GM19023 (cell line): Measurements from ENCODE around the gene LSP1.
A peak's percentile ranks its signal among the peaks of the same experiment; 100 is the strongest.

Experiments used
- ATAC-seq: cut with Tn5 transposase; IDR thresholded peaks from one replicate; pipeline ENCODE4 v1.9.1; 2021; ENCODE audit warnings: mild to moderate bottlenecking, moderate library complexity; ENCODE audit not compliant: unreplicated experiment

LSP1 gene

DNA sequence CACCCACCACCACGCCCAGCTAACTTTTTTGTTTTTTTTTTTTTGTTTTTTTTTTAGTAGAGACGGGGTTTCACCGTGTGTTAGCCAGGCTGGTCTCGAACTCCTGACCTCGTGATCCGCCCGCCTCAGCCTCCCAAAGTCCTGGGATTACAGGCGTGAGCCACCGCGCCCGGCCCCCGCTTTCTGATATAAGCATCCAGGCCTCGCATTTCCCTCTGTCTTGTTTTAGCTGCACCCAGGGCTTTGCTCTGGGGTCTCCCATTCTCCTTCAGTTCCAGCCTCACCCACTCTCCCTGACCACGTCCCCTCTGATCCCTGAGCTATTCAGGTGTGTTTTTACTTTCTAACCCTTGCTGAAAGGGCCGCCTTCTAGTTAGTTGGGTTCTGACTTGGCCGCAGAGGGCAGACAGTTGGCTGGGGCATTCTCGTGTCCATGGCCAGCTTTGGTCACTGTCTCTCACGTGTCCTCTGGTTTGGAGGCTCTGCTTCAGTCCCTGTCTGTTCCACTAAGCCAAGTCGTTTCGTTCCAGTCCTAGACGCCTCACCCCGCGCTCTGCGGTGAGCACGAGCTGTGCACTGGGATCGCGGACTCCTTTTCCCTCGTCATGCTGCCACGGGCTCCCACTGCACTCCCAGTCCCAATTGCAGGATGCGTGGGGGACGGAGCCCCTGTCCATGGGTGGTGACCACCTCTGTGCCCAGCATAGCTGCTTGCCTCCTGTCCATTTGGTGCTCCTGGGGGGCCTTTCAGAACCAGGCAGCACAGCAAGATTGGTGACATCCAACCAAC is 60.6 kb downstream of the LSP1 start:
- ATAC-seq = no peak

DNA sequence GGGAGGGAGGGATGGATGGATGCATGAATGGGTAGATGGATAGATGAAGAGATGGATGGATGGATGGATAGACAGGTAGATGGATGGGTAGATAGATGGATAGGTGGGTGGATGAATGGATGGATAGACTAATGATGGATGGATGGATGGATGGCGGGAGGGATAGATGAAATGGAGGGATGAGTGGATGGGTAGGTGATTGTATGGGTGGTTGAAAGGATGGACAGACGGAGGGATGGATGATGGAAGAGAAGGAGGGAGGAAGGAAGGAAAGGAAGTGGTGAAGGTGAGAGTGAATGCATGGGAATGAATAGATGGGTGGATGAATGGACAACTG is 62.9 kb downstream of the LSP1 start:
- no peak for ATAC-seq

- ATAC-seq = peak; percentile 58
These were observed 63.5 kb downstream of the LSP1 start for GRCh38 chr11:1916132-1916985.

- no peak for ATAC-seq
These were observed 64.2 kb downstream of the LSP1 start for GRCh38 chr11:1916986-1917522.

DNA sequence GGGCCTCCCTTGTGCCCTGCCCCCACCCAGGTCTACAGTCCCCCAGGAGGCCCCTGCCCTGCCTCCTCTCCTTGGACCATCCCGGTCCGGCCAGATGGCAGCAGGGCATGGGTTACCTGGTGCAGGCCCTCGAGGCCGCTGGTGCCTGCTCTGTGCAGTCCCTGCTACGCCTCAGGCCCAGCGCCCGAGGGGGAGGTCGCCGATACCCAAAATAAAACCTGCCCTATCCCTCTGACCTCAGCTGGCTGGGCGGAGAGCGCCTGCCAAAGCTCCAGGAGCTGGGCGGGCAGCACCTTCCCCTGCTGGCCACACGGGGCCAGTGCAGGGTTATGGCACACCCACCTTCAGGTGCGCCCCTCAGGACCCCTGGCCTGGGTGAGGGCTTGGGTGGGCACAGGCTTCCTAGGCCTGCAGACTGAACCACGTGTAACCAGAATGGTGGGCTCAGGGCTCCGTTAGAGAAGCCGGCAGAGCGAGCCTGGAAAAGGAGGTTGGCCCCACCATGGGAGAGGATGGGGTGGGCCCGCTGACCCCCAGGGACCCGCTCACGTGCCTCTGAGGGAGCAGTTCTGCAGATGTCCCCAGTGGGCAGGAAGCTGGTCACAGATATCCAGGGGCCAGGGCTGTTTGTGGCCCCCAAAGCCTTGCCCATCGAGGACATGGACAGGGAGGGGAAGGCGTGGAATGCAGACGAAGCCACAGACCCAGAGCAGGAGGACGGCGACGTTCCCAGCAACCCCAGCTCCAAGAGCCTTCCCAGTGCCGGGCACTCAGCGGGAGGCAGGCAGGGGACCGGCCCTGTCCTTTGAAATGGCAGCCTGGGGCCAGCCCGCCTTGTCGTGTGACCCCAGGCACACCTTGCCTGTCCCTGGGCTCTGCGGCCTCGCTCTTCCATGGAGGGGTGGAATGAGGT is 64.9 kb downstream of the LSP1 start:
- ATAC-seq = no peak

DNA sequence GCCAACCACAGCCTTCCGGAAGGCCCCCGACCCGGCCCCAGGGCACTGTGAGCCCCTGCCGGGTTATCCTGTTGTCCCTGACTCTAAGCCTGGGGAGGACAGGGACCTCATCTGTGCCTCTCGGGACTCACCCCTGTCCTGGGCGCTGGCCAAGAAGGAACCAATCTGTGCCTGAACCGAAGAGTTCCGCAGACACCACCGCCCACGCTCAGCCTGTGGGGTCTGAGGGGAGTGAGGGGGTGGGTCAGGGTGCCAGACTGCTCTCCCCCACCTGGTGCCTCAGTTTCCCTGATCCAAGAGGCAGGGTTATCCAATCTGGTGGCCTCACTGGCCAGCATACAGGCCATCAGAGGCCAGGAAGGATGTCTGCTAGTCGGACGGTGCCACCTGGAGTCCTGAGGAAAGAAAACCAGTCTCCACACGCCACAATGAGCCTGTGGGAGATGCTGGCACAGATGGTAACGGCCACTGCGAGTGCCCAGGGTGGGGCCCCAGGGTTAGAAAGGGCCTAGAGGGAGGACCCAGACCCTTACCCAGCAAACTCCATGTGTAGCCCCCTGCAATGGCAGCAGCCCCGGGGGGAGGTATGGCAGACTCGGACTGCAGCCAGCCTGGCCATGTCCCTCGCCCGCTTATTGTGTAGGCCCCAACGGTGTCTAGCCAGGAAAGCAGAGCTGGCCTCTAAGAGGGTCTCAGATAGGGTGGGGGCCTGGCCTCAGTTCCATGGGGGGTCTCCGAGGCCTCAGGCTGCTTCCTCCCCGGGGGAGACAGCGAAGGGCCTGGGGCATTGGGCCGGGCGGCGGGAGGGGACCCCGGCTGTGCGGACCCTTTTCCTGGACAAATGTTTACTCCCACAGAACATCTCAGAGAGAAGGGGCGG is 65.8 kb downstream of the LSP1 start:
- no peak for ATAC-seq

- no peak for ATAC-seq
These were observed 66.7 kb downstream of the LSP1 start, which contains the start of gene TNNT3 for GRCh38 chr11:1919391-1920127. Gene TNNT3, plus strand, starts transcription at chr11:1919703. Its CDS starts 3,172 bp downstream, at chr11:1922875.

DNA sequence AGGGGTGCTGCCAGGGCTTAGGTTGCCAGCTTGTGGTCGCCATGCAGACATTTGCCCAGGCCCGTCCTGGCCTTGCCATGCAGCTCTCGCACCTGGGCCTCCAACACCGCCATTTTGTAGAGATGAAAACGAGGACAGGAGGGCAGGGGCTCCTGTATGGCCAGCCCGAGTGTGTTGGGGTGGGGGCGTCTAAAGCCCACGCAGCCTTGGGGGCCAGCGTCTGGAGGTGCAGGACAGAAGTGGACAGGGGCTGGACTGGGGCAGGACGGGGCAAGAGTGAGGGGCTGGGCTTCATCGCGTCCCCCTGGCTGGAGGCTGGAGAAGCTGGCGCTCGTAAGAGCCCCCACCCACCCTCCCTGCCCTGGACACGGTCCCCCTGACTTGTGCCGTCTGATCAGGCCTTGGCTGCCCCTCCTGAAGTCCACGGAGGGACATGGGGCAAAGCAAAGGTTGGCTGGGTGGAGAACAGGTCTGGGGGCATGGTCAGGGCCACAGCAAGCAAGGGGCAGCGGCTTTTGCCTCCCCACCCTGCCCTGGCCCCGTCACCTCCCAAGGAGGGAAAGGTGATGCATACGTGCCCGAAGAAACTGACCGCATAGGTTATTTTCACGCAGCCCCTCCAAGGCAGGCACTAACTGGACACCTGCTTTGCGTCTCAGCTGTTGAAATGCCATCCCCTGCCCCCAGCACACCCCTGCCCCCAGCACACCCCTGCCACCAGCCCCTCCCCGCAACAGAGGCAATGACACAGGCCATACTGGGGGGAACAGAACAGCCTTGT is 67.4 kb downstream of the LSP1 start:
- ATAC-seq = no peak

- ATAC-seq = no peak
These were observed 68.2 kb downstream of the LSP1 start for GRCh38 chr11:1920909-1921573.

DNA sequence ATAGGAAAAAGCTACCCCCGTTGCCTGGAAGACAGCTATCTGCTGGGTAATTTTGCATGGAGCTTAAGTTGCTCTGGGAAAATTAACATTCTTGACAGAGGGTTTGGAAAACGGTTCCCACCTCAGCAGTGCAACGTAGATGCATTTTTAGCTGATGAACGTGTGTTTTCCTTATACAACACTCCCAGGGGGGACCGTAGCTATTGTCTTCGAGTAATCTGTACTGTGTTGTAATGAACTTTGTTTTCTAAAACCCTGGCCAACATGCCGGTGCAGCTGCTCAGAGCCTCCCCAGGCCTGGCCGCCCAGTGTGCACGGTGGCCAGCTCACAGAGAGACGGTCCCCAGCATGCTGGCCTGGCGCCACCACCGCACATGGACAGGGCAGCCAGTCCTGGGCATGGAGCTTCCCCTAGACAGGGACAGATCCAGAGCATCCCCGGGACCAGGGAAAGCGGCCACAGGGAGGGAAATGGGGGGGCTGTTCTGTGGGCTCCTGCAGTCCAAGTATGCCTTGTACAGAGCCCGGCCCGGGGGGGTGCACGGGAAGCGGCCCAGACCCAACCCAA is 68.8 kb downstream of the LSP1 start:
- ATAC-seq = no peak

DNA sequence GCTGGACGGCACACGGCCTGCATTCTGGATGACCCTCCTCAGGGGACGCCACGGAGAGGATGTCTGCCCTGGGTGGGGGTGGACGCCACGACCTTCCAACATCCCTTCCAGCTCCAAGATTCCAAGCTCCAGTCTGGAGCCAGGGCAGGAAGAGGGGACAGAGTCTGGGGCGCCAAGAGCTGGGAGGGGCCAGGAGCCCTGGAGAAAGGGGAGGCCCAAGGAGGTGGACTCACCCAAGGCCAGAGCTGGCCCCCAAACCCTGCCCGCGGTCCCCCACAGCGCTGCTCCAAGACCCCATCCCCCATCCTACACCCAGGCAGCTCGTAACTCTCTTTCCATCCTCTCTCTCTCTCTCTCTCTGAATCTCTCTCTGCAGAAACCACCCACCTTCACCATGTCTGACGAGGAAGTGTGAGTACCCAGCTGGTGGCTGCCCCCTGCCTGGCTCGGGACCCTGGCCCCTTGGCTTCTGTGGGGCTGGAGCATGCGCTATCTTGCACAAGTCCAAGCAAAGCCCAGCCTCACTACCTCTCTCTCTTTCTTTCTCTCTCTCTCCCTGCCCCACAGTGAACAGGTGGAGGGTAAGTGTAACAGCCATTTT is 69.7 kb downstream of the LSP1 start:
- ATAC-seq = no peak

DNA sequence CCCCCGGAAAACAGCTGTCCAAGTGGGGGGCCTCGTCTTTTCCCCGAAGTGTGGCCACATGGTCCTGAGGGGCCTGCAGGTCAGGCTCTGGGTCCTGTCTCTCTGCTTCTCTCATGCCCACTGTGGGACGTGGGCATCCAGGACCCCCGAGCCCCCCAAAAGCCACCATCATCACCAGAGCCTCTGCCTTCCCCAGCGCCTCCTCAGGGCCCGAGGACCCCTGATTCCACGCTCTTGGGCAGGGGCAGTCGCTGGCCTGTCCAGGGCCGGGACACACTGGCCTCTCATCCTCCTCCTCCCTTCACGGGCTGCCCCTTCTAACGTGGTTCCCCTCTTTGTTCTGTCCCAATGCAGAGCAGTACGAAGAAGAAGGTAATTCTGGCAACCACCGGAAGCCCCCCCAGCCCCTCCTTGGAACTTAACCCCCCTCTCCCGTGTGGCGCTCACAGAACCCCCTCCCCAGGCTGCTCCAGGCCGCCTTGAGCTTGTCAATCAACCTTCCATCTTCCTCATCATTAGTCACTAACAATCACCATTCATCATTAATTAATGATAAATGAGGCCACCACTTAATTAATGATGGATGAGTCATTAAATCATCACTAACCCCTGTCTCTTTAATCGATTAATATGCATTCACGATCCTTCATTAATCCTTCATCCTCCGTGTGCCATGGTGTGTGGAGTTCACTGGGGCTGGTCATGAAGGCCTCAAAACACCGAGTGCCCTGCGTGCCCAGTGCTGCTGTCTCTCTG is 70.5 kb downstream of the LSP1 start:
- ATAC-seq = no peak

DNA sequence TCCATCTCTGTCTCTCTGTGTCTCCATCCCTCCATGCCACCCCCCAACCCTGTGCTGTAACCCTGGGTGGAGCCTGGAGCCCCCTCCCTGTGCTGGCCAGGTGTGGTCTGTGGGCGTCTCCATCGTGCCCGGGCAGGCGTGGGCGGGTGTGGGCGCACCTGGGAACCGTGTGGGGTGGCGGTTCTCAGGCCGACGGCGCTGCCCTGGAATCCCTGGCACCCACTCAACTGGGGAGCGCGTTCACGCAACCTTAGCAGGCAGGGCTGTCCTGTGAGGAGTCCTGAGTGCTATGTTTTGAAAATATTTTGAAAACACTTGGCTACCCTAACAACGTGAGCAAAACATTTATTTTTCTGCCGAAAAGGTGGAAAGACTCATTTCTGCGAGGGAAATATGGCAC is 71.3 kb downstream of the LSP1 start:
- no peak for ATAC-seq

DNA sequence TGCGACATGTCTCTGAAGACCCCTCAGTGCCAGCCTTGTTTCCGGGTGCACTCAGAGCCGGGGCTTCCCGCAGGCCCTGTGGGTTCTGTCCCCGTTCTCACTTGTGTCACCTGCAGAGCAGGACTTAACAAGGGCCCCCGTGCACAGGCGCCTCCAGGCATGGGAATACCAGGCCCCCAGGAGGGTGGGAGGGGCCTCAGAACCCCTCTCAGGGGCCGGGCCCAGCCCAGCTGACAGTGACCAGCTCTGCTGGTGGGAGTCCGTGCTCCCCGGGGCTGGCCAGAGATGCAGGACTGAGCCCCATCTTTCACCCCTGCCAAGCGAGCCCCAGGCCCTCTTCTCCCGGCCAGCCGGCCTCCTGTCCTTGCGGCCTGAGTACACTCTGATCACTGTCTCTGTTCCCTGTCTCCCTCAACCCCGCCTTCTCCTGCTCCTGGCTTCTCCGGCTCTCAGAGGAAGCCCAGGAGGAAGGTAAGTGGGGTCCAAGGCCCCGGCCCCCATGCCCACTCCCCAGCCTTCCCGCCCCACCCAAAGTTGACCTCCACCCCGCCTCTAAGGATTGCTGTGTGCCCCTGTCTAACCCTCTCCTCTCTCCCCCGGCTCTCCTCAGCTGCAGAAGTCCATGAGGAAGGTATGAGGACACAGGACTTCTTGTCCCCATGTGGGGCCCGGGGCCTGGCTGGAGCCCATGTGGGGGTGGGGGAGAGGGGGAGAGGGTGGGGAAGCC is 71.9 kb downstream of the LSP1 start:
- no peak for ATAC-seq

DNA sequence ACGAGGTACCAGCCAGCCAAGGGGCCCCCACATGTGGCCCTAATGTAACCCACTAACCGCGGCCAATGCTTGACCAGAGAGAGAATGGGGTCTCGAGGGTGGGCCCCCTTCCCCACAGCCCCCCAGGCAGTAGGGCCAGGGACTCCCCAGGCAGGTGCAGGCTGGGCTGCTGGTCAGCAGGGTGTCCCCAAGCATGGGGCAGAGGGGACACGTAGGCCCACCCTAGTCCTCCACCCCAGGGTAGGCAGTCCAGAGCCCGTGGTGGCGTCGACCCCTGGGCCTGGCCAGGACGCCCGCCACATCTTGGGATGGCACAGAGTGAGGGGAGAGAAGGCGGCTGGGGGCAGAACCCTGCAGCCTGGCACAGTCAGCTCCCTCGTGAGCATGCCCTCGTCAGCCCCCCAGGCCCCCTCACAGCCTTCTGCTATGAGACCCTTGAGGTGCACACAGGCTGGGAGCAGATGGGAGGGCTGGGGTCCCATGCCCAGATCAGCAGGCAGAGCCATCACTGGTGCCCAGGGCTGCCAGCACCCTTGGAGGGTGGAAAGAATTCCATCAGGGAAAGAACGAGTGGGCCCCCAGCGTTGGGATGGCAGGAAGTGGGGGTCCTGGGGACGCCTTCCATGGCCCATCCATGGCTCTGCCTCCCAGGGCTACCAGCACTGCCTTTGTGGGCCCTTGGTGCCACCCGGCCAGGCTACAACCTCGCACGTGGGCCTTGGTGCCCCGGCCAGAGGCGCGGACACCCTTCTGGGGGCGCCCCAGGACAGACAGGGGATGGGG is 72.7 kb downstream of the LSP1 start:
- no peak for ATAC-seq
